Lung (tissue), 12 donors: ENCODE measurements around the gene BCAT1. TPM values are rescaled to one million over a fixed set of nuclear protein-coding genes. Genes with fewer than 3 reads are reported as not detected.
"Not testable (repeated sequence)": the region's sequence is repeated elsewhere in the genome, so short reads cannot be mapped to it uniquely, and the experiment has no call there.

Experiments
- ATAC-seq: fragments of 200-7000 bp; cut with Tn5 transposase; one replicate; pipeline ENCODE4 v1.9.1; 2020; ENCODE audit warnings: moderate number of reproducible peaks; ENCODE audit not compliant: insufficient read depth, low FRiP score
- DNase-seq, 3 donors: peaks; one replicate each; pipeline ENCODE4 v3.0.0-alpha.2; 2013 to 2017
- H3K27ac ChIP-seq, 2 donors: one replicate each; pipeline ENCODE4 v1.5.1; 2013; ENCODE audit warnings: mild to moderate bottlenecking in 2 of 2, moderate library complexity in 2 of 2, control low read depth in 1 of 2, inconsistent platforms in 1 of 2, low read depth in 1 of 2, low read length in 1 of 2
- H3K27me3 ChIP-seq, 3 donors: one replicate each; pipeline ENCODE4 v1.5.1; 2013; ENCODE audit warnings: low read length in 2 of 3; ENCODE audit not compliant: control insufficient read depth in 3 of 3, insufficient read depth in 3 of 3
- H3K36me3 ChIP-seq, 4 donors: one replicate each; pipeline ENCODE4 v1.5.1; 2013; ENCODE audit warnings: low read length in 4 of 4, mild to moderate bottlenecking in 1 of 4, moderate library complexity in 1 of 4; ENCODE audit not compliant: control insufficient read depth in 4 of 4, insufficient read depth in 4 of 4
- H3K4me1 ChIP-seq, 5 donors: one replicate each; pipeline ENCODE4 v1.5.1; 2013; ENCODE audit warnings: low read length in 5 of 5, mild to moderate bottlenecking in 2 of 5, moderate library complexity in 1 of 5; ENCODE audit not compliant: control insufficient read depth in 5 of 5, insufficient read depth in 5 of 5
- H3K4me3 ChIP-seq: one replicate; pipeline ENCODE4 v1.5.1; 2013; ENCODE audit warnings: mild to moderate bottlenecking, control low read depth, moderate library complexity
- H3K9ac ChIP-seq, 2 donors: one replicate each; pipeline ENCODE4 v1.5.1; 2013; ENCODE audit warnings: low read length in 2 of 2, control low read depth in 1 of 2; ENCODE audit not compliant: insufficient read depth in 1 of 2
- H3K9me3 ChIP-seq, 4 donors: one replicate each; pipeline ENCODE4 v1.5.1; 2013; ENCODE audit warnings: low read length in 3 of 4, mild to moderate bottlenecking in 1 of 4, moderate library complexity in 1 of 4; ENCODE audit not compliant: control insufficient read depth in 4 of 4, insufficient read depth in 3 of 4
- CTCF ChIP-seq: IDR thresholded peaks from 2 replicates; pipeline ENCODE4 v1.5.1; 2012; ENCODE audit warnings: mild to moderate bottlenecking; ENCODE audit errors: control extremely low read depth, extremely low read depth
- WGBS, 2 donors: extraction: QIAGEN DNeasy Blood & Tissue Kit; methylation state at CpG; one replicate each; pipeline ENCODE4 v1.1.7; 2013; 5-methylcytosine and 5-hydroxymethylcytosine counted together
- polyA plus RNA-seq, 2 donors: library from polyadenylated mRNA; stranded (reverse); fragments of 200-250 nt; gene quantifications; one replicate each; pipeline ENCODE4 v1.2.1, GENCODE V29; 2013
- total RNA-seq, 2 donors: library from RNA; depleted of rRNA in 1 of 2; stranded (reverse); fragments of >200 nt in 1 of 2; gene quantifications; one replicate each; pipeline ENCODE4 v1.2.1, GENCODE V29; 2014 to 2021
- donor health status: control.
- donor health status: control.
- donor health status: Bipolar disorder and iron deficiency.
- donor health status: healthy.
- donor health status: DM: yes; HTN: yes; CAD: no.

The BCAT1 gene
- total and polyA plus RNA-seq, 4 donors: 11.7 to 94.9 (median 40.9) TPM

GRCh38 chr12:24852420-24852819 lies 96.5 kb downstream of the BCAT1 start:
- no peaks in the 10 kb centered on the region for H3K9me3 ChIP-seq
- WGBS, 2 donors: 27 to 35% methylated on average over 1 of the region's 1 CpG
- no peak overlapping the region for H3K9ac ChIP-seq
- no peak overlapping the region for H3K27ac ChIP-seq
- TF ChIP-seq CTCF: no peak
- H3K4me3 ChIP-seq: no peak overlapping the region
- peaks cover 0 to 2% (median 0%) of the 10 kb centered on the region in 5 donors for H3K4me1 ChIP-seq
- DNase-seq (no peak), ATAC-seq (no peak)
- no peaks in the 10 kb centered on the region for H3K27me3 ChIP-seq
- H3K36me3 ChIP-seq: peaks cover 0 to 3% (median 1%) of the 10 kb centered on the region in 4 donors

GRCh38 chr12:24851883-24852282 lies 97.0 kb downstream of the BCAT1 start:
- not testable (repeated sequence) for H3K9me3 ChIP-seq, H3K4me1 ChIP-seq, ATAC-seq, H3K27me3 ChIP-seq, H3K4me3 ChIP-seq, H3K27ac ChIP-seq, H3K36me3 ChIP-seq, DNase-seq
- peak overlapping the region in 1 of 2 donors; percentile 10 for H3K9ac ChIP-seq
- WGBS, 2 donors: 30 to 51% methylated on average over 2 of the region's 2 CpGs

GRCh38 chr12:24851341-24851740 lies 97.6 kb downstream of the BCAT1 start:
- ATAC-seq: no peak

GRCh38 chr12:24850496-24850895 lies 98.4 kb downstream of the BCAT1 start:
- H3K4me1 ChIP-seq: peaks cover 0 to 2% (median 0%) of the 10 kb centered on the region in 5 donors
- ATAC-seq (no peak), DNase-seq (no peak)

More at GRCh38 chr12:24851341-24851740, 97.6 kb downstream of the BCAT1 start:
- H3K27me3 ChIP-seq: no peaks in the 10 kb centered on the region
- no peak overlapping the region for H3K27ac ChIP-seq
- no peak for DNase-seq
- H3K4me3 ChIP-seq: no peak overlapping the region
- H3K36me3 ChIP-seq: peaks cover 0 to 3% (median 1%) of the 10 kb centered on the region in 4 donors
- H3K9me3 ChIP-seq: no peaks in the 10 kb centered on the region
- no peak for TF ChIP-seq CTCF
- no peak overlapping the region for H3K9ac ChIP-seq
- WGBS, 2 donors: 94 to 97% methylated on average over 3 of the region's 3 CpGs
- peaks cover 0 to 2% (median 0%) of the 10 kb centered on the region in 5 donors for H3K4me1 ChIP-seq

More at GRCh38 chr12:24850496-24850895, 98.4 kb downstream of the BCAT1 start:
- TF ChIP-seq CTCF: no peak
- 37 to 51% methylated on average over 3 of the region's 3 CpGs for WGBS, 2 donors
- no peak overlapping the region for H3K9ac ChIP-seq
- H3K27me3 ChIP-seq: no peaks in the 10 kb centered on the region
- peaks cover 0 to 3% (median 1%) of the 10 kb centered on the region in 4 donors for H3K36me3 ChIP-seq
- no peak overlapping the region for H3K4me3 ChIP-seq
- no peak overlapping the region for H3K27ac ChIP-seq
- no peaks in the 10 kb centered on the region for H3K9me3 ChIP-seq
